ENCODE measurements around the gene ATP10A. TPM values are rescaled to one million over a fixed set of nuclear protein-coding genes. Genes with fewer than 3 reads are reported as not detected.
A peak's percentile ranks its signal among the peaks of the same experiment; 100 is the strongest.

Gene ATP10A
- total and polyA plus RNA-seq, 2 donors from 2014 or later: 4.0 to 6.8 TPM

DNA sequence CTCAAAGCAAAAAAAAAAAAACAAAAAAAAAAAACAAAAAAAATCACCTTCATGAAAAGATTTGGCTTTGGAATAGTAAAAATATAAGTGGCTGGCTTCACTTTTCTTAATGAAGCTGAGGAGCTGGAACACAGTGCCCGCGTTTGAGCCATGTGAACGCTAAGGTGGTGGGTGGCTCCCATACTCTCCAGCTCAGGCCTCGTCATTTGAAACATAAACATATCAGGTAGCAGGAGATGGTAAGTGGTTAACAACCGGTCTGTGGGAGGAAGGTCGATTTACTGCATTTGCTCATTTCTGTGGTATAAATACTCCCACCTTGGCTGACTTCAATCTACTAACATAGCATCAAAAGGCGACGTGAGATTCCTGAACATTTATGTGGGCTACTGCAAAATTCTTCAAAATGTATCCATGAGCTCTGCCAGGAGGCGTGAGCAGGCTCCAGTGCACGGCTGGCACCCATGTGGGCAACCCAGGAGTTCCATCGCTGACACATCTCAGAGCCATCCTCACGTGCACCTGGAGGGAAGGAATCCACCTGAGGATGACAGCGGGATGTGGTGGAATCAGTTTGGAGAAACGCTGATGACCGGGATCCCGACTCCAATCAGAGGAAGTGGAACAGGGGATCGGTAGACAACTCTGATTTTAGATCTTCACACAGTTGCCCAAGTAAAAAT lies 157.6 kb downstream of the ATP10A start:
- TF ChIP-seq, protein P1, sequence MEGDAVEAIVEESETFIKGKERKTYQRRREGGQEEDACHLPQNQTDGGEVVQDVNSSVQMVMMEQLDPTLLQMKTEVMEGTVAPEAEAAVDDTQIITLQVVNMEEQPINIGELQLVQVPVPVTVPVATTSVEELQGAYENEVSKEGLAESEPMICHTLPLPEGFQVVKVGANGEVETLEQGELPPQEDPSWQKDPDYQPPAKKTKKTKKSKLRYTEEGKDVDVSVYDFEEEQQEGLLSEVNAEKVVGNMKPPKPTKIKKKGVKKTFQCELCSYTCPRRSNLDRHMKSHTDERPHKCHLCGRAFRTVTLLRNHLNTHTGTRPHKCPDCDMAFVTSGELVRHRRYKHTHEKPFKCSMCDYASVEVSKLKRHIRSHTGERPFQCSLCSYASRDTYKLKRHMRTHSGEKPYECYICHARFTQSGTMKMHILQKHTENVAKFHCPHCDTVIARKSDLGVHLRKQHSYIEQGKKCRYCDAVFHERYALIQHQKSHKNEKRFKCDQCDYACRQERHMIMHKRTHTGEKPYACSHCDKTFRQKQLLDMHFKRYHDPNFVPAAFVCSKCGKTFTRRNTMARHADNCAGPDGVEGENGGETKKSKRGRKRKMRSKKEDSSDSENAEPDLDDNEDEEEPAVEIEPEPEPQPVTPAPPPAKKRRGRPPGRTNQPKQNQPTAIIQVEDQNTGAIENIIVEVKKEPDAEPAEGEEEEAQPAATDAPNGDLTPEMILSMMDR (IDR thresholded peaks at IDR 0.05; ENCODE audit: borderline replicate concordance, extremely low read depth, insufficient read depth): no peak
- H3K36me3 ChIP-seq (ENCODE audit: control insufficient read depth in 2 of 3, insufficient read depth in 3 of 3, low read length in 3 of 3): no peaks in the 10 kb centered on the region
- no peak overlapping the region for H3K9ac ChIP-seq (ENCODE audit: low read length in 3 of 3)
- no peak overlapping the region for H3K4me3 ChIP-seq (ENCODE audit: low read length in 3 of 3)
- DNase-seq (peak in 4 of 5 donors; percentile 63 to 91 (median 84)), FAIRE-seq (no peak)
- intact Hi-C loops (cut with DNase I): no loop called here
- no peaks in the 10 kb centered on the region for H3K27me3 ChIP-seq (ENCODE audit: control insufficient read depth, insufficient read depth, low read length)
- no peak overlapping the region for H3K27ac ChIP-seq (ENCODE audit: low read depth in 2 of 2, low read length in 2 of 2)
- no peaks in the 10 kb centered on the region for H3K4me1 ChIP-seq (ENCODE audit: control insufficient read depth in 2 of 3, insufficient read depth in 2 of 3, low read depth in 1 of 3, low read length in 3 of 3)
- no peaks in the 10 kb centered on the region for H3K9me3 ChIP-seq (ENCODE audit: control insufficient read depth in 2 of 3, insufficient read depth in 1 of 3, low read length in 3 of 3)

DNA sequence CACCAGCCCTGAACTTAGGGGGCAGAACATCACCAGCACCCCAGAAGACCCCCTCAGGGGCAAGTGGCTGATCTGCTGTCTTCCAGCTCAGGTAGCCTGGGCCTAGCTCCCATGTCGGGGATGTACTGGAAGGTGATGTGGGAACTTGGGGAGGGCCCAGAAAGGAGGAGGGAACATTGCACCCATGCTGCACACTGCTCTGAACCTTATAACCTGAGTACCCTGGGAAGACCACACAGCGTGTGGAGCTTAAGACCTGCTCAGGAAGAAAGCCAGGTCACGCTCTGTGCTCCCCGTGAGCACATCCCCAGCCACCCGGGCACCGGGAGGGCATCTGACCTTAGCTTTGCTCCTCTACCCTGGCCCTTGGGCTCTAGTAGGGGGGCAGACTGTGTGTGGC lies 159.4 kb downstream of the ATP10A start:
- Histone ChIP-seq H3K27ac (ENCODE audit: low read depth in 2 of 2, low read length in 2 of 2) (no peak overlapping the region), H3K9ac (ENCODE audit: low read length in 3 of 3) (no peak overlapping the region), H3K4me1 (ENCODE audit: control insufficient read depth in 2 of 3, insufficient read depth in 2 of 3, low read depth in 1 of 3, low read length in 3 of 3) (no peaks in the 10 kb centered on the region), H3K36me3 (ENCODE audit: control insufficient read depth in 2 of 3, insufficient read depth in 3 of 3, low read length in 3 of 3) (no peaks in the 10 kb centered on the region), H3K4me3 (ENCODE audit: low read length in 3 of 3) (no peak overlapping the region), H3K9me3 (ENCODE audit: control insufficient read depth in 2 of 3, insufficient read depth in 1 of 3, low read length in 3 of 3) (no peaks in the 10 kb centered on the region), H3K27me3 (ENCODE audit: control insufficient read depth, insufficient read depth, low read length) (no peaks in the 10 kb centered on the region)
- intact Hi-C loops (cut with DNase I): no loop called here
- DNase-seq (peak in 2 of 5 donors; percentile 21 to 43), FAIRE-seq (no peak)
- TF ChIP-seq, protein P1 (IDR thresholded peaks at IDR 0.05; ENCODE audit: borderline replicate concordance, extremely low read depth, insufficient read depth): no peak

DNA sequence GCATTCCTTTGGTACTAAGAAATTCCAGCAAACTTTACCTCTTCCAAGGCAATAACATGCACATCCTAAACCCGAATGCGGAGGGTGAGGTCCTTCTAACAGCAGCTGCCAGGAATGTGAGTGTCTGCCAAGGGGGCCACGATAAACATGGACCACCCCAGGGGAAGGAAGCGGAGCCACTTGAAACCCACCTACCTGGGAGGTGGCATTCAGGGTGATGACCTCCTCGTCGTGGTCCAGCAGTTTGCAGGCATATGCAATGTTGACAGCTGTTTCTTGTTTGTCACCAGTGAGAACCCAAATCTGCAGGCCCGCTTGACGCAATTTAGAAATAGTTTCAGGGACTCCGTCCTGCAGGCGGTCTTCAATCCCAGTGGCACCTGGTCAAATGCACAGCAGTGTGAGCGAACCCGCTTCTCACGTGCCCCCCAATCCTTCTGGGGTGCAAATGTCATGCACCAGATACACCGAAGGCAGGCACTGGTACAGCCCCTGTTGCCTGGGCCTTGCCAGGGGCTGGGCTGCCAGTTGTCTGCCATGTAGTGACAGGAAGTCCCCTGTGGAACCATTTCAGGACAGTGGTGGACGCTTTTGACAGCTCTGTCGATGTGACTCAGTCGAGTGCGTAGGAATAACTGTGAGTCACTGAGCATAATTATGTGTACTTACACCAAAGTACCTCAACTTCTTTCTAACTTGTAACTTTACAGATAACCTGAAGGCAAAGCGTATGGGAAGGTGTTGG lies 161.2 kb downstream of the ATP10A start:
- no peak overlapping the region for H3K4me3 ChIP-seq (ENCODE audit: low read length in 3 of 3)
- H3K4me1 ChIP-seq (ENCODE audit: control insufficient read depth in 2 of 3, insufficient read depth in 2 of 3, low read depth in 1 of 3, low read length in 3 of 3): no peaks in the 10 kb centered on the region
- no peaks in the 10 kb centered on the region for H3K9me3 ChIP-seq (ENCODE audit: control insufficient read depth in 2 of 3, insufficient read depth in 1 of 3, low read length in 3 of 3)
- no peak for FAIRE-seq
- no peak overlapping the region for H3K9ac ChIP-seq (ENCODE audit: low read length in 3 of 3)
- TF ChIP-seq, protein P1 (IDR thresholded peaks at IDR 0.05; ENCODE audit: borderline replicate concordance, extremely low read depth, insufficient read depth): no peak
- no peak overlapping the region for H3K27ac ChIP-seq (ENCODE audit: low read depth in 2 of 2, low read length in 2 of 2)
- H3K27me3 ChIP-seq (ENCODE audit: control insufficient read depth, insufficient read depth, low read length): no peaks in the 10 kb centered on the region
- intact Hi-C loops (cut with DNase I): no loop called here
- peak in 4 of 5 donors; percentile 30 to 62 (median 56) for DNase-seq
- H3K36me3 ChIP-seq (ENCODE audit: control insufficient read depth in 2 of 3, insufficient read depth in 3 of 3, low read length in 3 of 3): no peaks in the 10 kb centered on the region
